NCI-H2029 treated with DMSO at 0.1 percent for 48 hours (cell line): ENCODE data around the gene LAT.
"Not testable (repeated sequence)": the region's sequence is repeated elsewhere in the genome, so short reads cannot be mapped to it uniquely, and the experiment has no call there.

Experiments used
- DNase-seq: peaks from one replicate; lab custom pipeline; 2025; lab: John Stamatoyannopoulos, UW

Gene LAT, protein sequence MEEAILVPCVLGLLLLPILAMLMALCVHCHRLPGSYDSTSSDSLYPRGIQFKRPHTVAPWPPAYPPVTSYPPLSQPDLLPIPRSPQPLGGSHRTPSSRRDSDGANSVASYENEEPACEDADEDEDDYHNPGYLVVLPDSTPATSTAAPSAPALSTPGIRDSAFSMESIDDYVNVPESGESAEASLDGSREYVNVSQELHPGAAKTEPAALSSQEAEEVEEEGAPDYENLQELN

DNA sequence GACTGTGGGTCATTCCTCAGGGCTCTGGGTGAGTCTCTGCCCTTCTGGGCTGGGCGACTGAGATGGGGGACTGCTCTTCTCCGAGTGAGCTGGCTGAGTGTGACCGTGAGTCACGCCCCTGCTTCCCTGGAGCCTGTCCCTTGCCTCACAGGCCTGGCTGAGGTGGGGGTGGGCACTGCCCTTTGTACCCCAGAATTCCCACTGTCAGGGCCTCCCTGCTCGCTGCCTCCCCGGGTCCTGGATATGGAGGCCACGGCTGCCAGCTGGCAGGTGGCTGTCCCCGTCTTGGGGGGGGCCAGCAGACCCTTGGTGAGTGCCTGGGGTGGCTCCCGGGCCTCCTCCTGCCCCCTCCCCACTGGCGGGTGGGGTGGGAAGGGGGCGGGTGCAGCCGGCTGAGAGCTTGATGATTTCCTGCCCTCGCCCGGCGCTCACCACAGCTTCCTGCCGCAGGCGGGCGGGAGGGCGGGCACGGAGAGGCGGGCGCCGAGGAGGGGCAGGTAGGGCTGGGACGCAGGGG, at the start of gene LAT:
Gene LAT (plus strand): TSS at position 434 of the 517 bp plus-strand sequence. CDS start 366 bp downstream, outside the sequence.
- no peak for DNase-seq

DNA sequence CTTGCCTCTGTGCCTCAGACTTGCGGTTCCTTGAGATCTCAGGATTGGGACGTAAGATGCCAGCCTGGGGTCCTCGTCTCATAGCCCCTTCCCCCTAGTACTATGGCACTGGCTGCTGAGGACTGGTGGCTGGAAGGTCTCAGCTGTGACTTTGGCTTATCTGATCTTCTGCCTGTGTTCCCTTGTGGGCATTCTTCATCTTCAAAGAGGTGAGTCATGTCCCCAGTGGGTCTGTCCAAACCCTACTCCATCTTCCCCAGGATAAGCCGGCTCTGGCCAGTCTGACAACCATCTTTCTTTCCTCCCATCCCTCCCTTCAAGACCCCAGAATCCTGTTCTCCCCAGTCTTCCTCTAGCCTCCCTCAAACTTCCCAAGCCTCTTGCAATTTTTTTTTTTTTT, 49.5 kb upstream of the LAT start:
- no peak for DNase-seq

DNA sequence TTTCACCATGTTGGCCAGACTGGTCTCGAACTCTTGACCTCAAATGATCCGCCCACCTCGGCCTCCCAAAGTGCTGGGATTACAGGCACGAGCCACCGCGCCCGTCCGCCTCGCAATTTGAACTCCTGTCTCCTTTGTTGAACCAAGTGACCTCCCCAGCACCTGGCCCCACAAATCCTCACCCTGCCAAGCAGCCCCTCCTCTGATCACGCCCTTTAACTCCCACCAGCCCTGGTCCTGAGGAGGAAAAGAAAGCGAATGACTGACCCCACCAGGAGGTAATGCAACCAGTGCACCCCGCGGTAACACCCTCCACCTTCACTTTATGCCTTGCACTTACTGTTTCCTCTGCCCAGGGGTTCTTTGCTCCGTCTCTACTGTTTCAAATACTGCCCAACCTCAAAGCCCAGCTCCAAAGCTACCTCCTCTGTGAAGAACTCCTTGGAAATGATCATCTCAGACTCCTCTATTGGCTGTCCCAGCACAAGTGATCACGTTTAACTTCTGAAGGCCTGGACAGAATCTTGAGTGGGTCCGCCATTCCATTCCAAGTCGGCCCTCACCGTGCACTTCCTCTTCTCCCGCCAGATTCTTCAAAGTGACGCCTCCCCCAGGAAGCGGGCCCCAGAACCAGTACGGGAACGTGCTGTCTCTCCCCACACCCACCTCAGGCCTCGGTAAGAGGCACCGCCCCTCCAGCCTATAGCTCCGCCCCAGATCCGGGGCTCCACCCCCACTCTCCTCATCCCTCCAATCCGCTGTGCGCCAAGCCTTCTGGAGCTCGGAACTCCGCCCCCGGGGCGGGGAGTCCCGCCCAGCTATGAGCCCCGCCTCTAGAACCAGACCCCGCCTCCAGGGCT, 48.7 kb upstream of the LAT start:
- DNase-seq, result peak; percentile 70

DNA sequence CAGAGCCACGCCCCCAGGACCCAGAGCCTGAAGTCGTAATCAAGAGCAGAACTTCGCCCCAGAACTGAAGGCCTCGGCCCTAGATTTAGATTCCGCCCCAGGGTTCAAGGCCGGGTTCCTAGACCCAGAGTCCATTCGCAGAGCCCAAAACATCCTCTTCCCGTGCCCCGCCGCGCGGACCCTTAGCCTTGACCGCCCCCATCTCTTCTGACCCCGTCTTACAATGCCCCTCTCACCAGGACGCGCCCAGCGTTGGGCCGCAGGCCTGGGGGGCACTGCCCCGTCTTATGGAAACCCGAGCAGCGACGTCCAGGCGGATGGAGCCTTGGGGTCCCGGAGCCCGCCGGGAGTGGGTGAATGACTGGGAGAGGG, 48.1 kb upstream of the LAT start:
- DNase-seq, result no peak

DNA sequence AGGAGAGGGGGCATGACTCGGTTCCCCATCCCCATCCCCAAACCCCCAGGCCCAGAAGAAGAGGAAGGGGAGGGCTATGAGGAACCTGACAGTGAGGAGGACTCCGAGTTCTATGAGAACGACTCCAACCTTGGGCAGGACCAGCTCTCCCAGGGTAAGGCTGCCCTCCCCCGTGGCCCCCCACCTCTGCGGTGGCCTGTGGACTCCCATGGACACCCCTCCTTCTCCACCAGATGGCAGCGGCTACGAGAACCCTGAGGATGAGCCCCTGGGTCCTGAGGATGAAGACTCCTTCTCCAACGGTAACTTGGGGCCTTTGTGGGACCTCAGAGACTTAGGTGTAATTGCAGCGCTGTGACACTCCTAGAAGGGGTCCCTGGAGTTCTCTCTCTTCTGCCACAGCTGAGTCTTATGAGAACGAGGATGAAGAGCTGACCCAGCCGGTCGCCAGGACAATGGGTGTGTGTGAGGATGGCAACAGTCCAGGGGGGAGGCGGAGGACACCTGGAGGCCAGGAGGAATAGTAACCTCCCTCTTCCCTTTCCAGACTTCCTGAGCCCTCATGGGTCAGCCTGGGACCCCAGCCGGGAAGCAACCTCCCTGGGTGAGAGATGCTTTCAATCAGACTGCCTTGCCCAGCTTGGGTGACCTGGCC, 47.5 kb upstream of the LAT start:
- no peak for DNase-seq

DNA sequence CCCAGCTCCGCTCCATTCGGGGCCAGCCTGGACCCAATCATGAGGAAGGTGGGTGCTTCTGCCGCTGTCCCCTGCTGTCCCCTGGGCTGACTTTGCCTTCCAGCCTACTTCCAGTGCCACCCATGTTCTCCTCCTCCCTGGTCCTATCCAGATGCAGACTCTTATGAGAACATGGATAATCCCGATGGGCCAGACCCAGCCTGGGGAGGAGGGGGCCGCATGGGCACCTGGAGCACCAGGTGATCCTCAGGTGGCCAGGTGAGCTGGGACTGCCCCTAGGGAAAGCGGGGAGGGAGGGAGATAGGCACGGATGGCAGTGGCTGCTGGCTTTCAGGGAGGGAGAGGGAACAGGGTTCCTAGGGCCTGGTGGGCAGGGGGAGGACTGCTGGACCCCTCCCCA, 46.1 kb upstream of the LAT start:
- DNase-seq, result no peak

DNA sequence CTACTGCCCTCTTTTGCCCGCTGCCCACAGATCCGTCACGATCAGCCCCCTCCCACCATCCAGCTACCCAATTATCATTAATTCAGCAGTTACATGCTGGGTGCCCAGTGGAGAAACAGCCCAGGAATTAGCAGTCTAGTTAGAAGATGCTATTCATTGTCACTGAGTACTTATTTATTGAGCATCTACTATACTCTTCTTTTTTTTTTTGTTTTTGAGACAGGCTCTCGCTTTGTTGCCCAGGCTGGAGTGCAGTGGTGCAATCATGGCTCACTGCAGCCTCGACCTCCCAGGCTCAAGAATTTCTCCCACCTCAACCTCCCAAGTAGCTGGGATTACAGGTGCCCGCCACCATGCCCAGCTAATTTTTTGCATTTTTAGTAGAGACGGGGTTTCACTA, 45.0 kb upstream of the LAT start:
- not testable (repeated sequence) for DNase-seq

DNA sequence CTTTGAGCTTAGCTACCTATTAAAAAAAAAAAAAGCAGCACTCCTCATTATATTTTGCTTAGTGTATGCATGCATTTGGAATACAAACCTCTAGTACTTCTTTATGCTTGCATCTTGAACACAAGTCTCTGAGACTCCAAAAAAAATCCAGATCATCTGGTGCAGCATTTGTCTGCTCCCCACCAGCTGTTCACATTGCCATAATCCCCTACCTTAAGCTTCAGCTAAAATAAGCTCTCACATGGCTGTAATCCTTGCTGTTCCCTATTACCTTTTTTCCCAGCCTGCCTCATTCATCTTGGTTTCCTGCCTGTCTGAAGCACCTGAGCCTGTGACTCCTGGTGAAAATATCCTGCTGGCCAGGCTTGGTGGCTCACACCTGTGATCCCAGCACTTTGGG, 41.6 kb upstream of the LAT start:
- DNase-seq, result no peak

DNA sequence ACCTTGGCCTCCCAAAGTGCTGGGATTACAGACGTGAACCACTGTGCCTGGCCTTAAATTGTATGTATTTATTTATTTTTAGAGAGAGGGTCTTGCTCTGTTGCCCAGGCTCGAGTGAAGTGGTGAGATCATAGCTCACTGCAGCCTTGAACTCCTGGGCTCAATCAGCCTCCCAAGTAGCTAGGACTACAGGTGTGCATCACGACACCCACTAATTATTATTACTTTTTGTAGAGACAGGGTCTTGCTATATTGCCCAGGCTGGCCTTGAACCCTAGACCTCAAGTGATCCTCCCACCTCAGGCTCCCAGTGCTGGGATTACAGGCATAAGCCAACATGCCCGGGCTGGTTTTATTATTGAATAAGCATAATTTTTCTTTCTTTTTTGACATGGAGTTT, 38.2 kb upstream of the LAT start:
- no peak for DNase-seq

DNA sequence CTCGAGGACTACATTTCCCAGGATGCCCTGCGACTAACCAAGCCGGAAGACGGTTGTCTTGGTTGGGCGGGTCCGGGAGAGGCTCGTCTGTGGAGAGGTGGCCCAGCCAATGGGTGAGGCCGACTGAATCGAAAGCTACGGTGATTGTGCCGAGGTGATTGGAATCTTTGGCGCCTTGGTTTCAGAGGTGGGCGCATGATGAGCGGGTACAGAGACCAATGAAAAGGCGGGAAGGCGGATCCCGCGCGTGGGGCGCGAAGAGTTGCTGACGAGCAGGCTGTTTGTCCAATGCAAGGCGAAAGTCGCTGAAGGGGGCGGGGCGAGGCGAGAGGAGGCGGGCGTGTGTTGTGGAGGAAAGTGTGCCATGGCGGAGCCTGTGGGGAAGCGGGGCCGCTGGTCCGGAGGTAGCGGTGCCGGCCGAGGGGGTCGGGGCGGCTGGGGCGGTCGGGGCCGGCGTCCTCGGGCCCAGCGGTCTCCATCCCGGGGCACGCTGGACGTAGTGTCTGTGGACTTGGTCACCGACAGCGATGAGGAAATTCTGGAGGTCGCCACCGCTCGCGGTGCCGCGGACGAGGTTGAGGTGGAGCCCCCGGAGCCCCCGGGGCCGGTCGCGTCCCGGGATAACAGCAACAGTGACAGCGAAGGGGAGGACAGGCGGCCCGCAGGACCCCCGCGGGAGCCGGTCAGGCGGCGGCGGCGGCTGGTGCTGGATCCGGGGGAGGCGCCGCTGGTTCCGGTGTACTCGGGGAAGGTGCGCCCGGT, 34.0 kb upstream of the LAT start, which contains the start of gene NFATC2IP:
Gene NFATC2IP (plus strand): TSS at position 290 of the 762 bp plus-strand sequence. CDS start 75 bp downstream, at position 365.
- DNase-seq, result peak; percentile 98

DNA sequence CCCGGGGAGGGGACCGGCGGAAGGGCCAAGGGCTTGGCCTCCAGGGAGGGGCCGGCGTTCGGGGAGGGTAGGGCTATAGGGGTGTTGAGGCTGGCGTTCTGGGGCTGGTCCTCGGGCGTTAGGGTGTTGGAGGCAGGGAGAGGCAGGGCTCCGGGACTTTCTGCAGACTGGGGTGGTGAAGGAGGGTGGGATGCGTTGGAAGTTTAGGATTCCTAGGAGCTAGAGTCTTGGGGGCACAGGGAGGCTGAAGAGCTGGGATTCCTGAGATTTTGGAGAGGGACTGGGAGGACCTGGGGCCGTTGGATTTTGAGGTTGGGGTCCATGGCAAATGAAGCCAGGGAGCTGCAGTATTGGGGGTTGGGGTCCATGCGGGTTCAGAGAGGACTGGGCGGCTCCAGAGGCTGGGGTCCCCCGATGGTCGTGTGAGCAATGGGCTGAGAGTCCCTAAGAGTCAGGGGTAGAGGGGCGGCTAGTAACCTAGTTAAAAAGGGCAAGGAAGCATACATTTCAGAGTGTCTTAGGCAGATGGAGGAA, 33.4 kb upstream of the LAT start:
- no peak for DNase-seq

DNA sequence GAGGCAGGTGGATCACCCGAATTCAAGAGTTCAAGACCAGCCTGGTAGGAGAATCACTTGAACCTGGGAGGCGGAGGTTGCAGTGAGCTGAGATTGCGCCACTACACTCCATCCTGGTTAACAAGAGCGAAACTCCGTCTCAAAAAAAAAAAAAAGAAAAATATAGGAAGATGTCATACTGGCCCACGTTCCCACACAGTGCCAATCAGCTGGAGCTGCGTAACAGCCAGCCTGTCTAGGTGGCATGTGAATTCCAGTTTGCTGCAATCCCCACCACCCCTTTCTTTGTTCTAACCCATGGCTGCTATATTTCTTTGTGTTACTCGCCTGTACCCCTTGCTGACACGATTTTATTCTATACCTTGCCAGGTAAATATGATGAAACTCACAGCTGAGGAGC, 26.6 kb upstream of the LAT start:
- no peak for DNase-seq

DNA sequence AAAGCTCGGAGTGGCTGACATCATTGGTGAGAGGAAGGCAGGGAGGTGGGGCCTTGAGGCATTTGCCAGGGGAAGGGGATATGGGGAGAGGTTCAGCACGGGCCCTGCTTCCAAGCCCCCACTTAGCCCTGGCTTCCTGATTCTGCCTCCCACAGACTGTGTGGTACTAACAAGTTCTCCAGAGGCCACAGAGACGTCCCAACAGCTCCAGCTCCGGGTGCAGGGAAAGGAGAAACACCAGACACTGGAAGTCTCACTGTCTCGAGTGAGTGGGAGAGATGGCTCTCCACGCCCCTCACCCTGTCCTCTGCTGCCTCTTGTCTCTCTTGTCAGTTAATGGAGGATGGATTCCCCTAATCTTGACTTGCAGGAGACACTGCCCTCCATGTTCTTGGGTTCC, 26.0 kb upstream of the LAT start:
- no peak for DNase-seq

DNA sequence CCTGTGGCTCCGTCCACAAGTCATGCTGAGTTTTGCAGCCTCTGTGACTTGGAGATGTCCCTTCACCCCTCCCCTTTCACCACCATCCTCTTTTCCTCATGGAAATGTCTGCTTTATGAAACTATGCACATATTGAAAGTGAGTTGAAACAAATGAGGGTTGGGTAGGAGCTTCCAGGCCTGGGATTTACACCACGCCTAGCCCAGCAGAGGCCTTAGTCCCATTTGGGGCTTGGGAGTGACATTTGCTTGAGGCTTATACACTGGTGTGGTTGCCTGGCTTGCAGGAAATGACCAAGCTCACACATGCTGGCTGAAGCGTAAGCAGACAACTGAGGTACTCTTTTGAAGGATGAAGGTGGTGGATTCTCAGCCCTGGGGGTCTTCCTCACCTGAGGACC, 20.8 kb upstream of the LAT start:
- no peak for DNase-seq

DNA sequence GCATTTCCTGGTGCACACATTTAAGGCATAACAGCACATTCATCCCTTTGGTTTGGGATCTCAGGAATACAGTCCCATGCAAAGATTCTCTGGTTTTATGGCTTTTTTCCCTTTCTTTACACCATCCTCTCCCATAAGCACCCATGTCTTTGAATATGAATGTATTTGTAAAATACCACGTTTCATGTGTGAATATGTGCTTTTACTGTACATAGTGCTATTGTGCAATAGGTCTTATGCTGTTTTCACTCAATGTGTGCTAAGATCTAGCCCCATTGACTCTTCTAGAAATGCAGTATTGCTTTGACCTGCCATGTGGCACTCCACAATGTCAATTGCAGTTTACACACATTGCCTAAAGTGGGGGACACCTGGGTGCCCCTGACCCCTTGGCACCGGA, 20.4 kb upstream of the LAT start:
- DNase-seq, result no peak

DNA sequence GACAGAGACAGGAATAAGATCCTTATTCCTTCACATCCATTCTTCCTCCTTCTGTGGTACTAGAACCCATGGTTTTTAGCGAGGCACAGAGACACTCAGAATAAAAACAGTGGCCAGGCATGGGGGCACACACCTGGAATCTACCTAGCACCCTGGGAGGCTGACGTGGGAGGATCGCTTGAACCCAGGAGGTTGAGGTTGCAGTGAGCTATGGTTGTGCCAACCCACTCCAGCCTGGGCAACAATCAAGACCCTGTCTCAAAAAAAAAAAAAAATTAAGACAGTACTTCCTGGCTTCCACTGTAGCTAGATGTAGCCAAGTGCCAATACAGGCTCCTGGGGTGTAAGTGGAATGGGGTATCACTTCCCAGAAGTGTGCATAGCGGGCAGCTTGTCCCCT, 17.7 kb upstream of the LAT start:
- DNase-seq, result no peak

DNA sequence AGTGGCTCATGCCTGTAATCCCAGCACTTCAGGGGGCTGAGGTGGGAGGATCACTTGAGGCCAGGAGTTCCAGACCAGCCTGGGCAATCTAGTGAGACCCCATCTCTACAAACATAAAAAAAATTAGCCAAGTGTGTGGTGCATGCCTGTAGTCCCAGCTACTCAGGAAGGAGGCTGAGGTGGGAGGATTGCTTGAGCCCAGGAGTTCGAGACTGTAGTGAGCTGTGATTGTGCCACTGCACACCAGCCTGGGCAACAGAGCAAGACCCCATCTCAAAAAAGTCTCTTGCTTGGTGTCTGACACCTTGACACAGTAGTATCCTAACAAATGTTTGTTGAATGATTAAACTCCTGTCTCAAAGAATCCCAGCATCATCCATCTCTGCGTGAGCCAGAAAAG, 15.2 kb upstream of the LAT start:
- DNase-seq, result not testable (repeated sequence)

DNA sequence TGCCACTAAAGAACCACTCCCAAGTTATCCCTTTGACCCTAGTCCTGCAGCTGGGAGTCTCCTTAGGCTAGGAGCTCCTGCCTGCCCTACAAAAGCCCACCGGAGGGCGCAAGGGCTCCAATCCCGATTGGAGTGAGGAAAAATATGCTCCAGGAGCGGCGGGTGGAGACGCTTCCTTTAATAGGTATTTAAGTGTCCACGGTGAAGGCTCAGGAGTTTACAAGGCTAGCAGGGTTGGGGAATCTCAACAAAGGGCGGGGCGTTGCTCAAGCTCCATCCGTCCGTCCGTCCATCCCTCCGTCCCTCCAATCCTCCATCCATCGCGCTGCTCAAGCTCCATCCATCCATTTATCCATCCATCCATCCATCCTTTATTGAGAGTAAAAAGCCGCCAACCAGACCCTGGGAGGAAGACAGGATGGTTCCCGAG, 10.8 kb upstream of the LAT start:
- DNase-seq, result peak; percentile 1

DNA sequence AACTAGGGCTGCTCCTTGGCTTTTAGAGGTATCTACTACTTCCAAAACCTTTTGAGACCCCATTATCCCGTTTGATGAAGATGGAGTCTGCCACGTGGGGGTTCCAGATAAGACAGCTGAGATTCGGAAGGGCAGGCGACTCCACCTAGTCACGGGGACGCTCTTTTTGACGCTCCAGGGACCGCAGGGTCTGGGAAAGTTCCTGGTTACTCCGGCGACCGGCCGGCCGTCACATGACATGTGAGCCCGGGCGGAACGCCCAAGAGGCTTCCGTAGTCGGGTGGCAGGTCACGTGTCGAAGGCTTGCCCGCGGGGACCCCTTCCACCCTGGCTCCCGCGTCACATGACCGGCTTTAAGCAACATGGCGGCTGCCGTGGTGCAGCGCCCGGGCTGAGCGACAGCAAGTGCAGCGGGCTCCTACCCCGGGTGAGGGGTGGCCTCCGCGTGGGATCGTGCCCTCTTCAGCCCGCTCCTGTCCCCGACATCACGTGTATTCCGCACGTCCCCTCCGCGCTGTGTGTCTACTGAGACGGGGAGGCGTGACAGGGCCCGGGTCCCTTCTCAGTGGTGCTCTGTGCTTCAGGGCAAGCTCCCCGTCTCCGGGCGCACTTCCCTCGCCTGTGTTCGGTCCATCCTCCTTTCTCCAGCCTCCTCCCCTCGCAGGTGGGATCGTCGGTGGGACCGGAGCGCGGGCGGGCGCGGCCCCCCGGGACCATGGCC, 10.3 kb upstream of the LAT start, which contains the start of gene SPNS1:
Gene SPNS1 (plus strand): TSS at position 342 of the 721 bp plus-strand sequence. CDS start 374 bp downstream, at position 716.
- DNase-seq, result peak; percentile 67

DNA sequence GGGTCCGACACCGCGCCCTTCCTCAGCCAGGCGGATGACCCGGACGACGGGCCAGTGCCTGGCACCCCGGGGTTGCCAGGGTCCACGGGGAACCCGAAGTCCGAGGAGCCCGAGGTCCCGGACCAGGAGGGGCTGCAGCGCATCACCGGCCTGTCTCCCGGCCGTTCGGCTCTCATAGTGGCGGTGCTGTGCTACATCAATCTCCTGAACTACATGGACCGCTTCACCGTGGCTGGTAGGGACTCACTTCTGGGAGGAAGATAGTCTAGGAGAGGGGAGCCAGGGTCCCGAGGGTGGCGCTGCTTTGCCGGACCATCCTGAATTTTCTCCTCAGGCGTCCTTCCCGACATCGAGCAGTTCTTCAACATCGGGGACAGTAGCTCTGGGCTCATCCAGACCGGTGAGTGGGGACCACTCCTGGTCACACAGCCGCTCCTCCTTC, 9.7 kb upstream of the LAT start:
- DNase-seq, result no peak
